GM23338 (cell line): ENCODE measurements around the gene EPS8L3. TPM values are rescaled to one million over a fixed set of nuclear protein-coding genes. Genes with fewer than 3 reads are reported as not detected.

Experiments
- ATAC-seq: fragments of 200-7000 bp; cut with Tn5 transposase; 3 replicates; pipeline ENCODE4 v1.9.1; 2020
- DNase-seq: peaks from one replicate; pipeline ENCODE4 v3.0.0-alpha.2; 2015; ENCODE audit warnings: low spot score
- H2AFZ ChIP-seq: fragments of 200-600 bp; sonication (generic); 2 replicates; pipeline ENCODE4 v1.8.0; 2016; ENCODE audit warnings: antibody characterized with exemption, mild to moderate bottlenecking, moderate library complexity
- H3F3A ChIP-seq: fragments of 200-600 bp; sonication (generic); replicated peaks from 2 replicates; pipeline ENCODE4 v1.8.0; 2017; ENCODE audit warnings: antibody characterized with exemption, mixed run types, low read depth
- H3K27ac ChIP-seq: fragments of 200-600 bp; sonication (generic); 2 replicates; pipeline ENCODE4 v1.6.1; 2016; ENCODE audit warnings: low read depth
- H3K27me3 ChIP-seq: fragments of 200-600 bp; sonication (generic); 2 replicates; pipeline ENCODE4 v1.8.0; 2016; ENCODE audit warnings: mild to moderate bottlenecking, mixed run types, moderate library complexity; ENCODE audit not compliant: insufficient read depth
- H3K36me3 ChIP-seq: fragments of 200-600 bp; sonication (generic); 2 replicates; pipeline ENCODE4 v1.8.0; 2016; ENCODE audit warnings: mild to moderate bottlenecking; ENCODE audit not compliant: insufficient read depth
- H3K4me1 ChIP-seq: fragments of 200-600 bp; sonication (generic); 2 replicates; pipeline ENCODE4 v1.8.0; 2016; ENCODE audit warnings: mild to moderate bottlenecking, moderate library complexity; ENCODE audit not compliant: insufficient read depth
- H3K4me2 ChIP-seq: fragments of 200-600 bp; sonication (generic); 2 replicates; pipeline ENCODE4 v1.7.1; 2017; ENCODE audit warnings: mixed run types
- H3K4me3 ChIP-seq: fragments of 200-600 bp; sonication (generic); 2 replicates; pipeline ENCODE4 v1.6.1; 2016; ENCODE audit warnings: mixed run types
- H3K79me2 ChIP-seq: fragments of 200-600 bp; sonication (generic); replicated peaks from 2 replicates; pipeline ENCODE4 v1.8.0; 2017; ENCODE audit warnings: mild to moderate bottlenecking; ENCODE audit not compliant: insufficient read depth
- H3K9me2 ChIP-seq: fragments of 200-600 bp; sonication (generic); 2 replicates; pipeline ENCODE4 v1.8.0; 2017; ENCODE audit not compliant: insufficient read depth
- H4K20me1 ChIP-seq: fragments of 200-600 bp; sonication (generic); replicated peaks from 2 replicates; pipeline ENCODE4 v1.8.0; 2017; ENCODE audit warnings: mild to moderate bottlenecking; ENCODE audit not compliant: insufficient read depth
- H3K27ac Mint-ChIP-seq: 2 replicates; pipeline ENCODE4 v1.8.0; 2020; ENCODE audit warnings: inconsistent platforms, mild to moderate bottlenecking, moderate library complexity, mixed read lengths
- H3K27me3 Mint-ChIP-seq: 3 replicates; pipeline ENCODE4 v1.8.0; 2022; ENCODE audit warnings: low read depth, mild to moderate bottlenecking, moderate library complexity, mixed read lengths, inconsistent platforms; ENCODE audit not compliant: insufficient read depth, poor library complexity
- H3K36me3 Mint-ChIP-seq: 3 replicates; pipeline ENCODE4 v1.8.0; 2021; ENCODE audit warnings: low read depth, mild to moderate bottlenecking, inconsistent platforms, moderate library complexity, mixed read lengths
- H3K4me1 Mint-ChIP-seq: 3 replicates; pipeline ENCODE4 v1.8.0; 2020; ENCODE audit warnings: mild to moderate bottlenecking, inconsistent platforms, mixed read lengths
- H3K4me3 Mint-ChIP-seq: 3 replicates; pipeline ENCODE4 v1.8.0; 2021; ENCODE audit warnings: moderate library complexity, mild to moderate bottlenecking, inconsistent platforms, mixed read lengths
- H3K9me3 Mint-ChIP-seq: 3 replicates; pipeline ENCODE4 v1.8.0; 2020; ENCODE audit warnings: moderate library complexity, mild to moderate bottlenecking, inconsistent platforms, mixed read lengths
- EZH2 ChIP-seq: fragments of 200-600 bp; sonication (generic); IDR thresholded peaks from one replicate; pipeline ENCODE4 v1.8.0; 2017; ENCODE audit warnings: antibody characterized with exemption, mild to moderate bottlenecking, low read depth; ENCODE audit not compliant: unreplicated experiment
- NANOG ChIP-seq: IDR thresholded peaks from 2 replicates; pipeline ENCODE4 v1.6.1; 2016; ENCODE audit warnings: antibody characterized with exemption, borderline replicate concordance
- POLR2AphosphoS5 ChIP-seq: IDR thresholded peaks from 2 replicates; pipeline ENCODE4 v1.6.1; 2016; ENCODE audit warnings: antibody characterized with exemption, low read depth
- ZNF114 ChIP-seq: fragments of 250-450 bp; sonication (Bioruptor Pico); IDR thresholded peaks from 2 replicates; pipeline ENCODE4 v1.5.0; 2020; ENCODE audit warnings: mild to moderate bottlenecking, moderate library complexity
- ZNF331 ChIP-seq: fragments of 250-450 bp; sonication (Bioruptor Pico); IDR thresholded peaks from 2 replicates; pipeline ENCODE4 v1.5.0; 2020; ENCODE audit warnings: low read depth, mild to moderate bottlenecking, moderate library complexity
- polyA plus RNA-seq: library from polyadenylated mRNA; unstranded; fragments of >200 nt; fragmentation: Nextera tagmentation; extraction: Ambion mirVana; gene quantifications from 2 replicates; pipeline ENCODE4 v1.2.1, GENCODE V29; 2016
- total RNA-seq: library from RNA; depleted of rRNA; stranded (reverse); fragments of >200 nt; shearing (Covaris generic); gene quantifications from 2 replicates; pipeline ENCODE4 v1.2.3, GENCODE V29; 2014
- TF ChIP-seq, protein P1 (sequence below): fragments of 250-450 bp; sonication (Bioruptor Pico); IDR thresholded peaks from 2 replicates; pipeline ENCODE4 v1.5.0; 2020; ENCODE audit warnings: mild to moderate bottlenecking, moderate library complexity
- TF ChIP-seq, protein P2 (sequence below): IDR thresholded peaks from one replicate; pipeline ENCODE4 v1.6.1; 2018; ENCODE audit warnings: antibody characterized with exemption; ENCODE audit not compliant: unreplicated experiment
- TF ChIP-seq, protein P3 (sequence below), 2 experiments: fragments of 200-600 bp in 1 of 2; sonication (generic) in 1 of 2; conservative IDR thresholded peaks; 2 replicates each; pipeline versions ENCODE4 v1.5.1 to v1.6.1; 2016 to 2017; ENCODE audit warnings: antibody characterized with exemption in 2 of 2, low read depth in 2 of 2, mild to moderate bottlenecking in 2 of 2, moderate library complexity in 1 of 2

Gene EPS8L3
- total and polyA plus RNA-seq, 2 experiments from 2014 or later, result not detected

DNA sequence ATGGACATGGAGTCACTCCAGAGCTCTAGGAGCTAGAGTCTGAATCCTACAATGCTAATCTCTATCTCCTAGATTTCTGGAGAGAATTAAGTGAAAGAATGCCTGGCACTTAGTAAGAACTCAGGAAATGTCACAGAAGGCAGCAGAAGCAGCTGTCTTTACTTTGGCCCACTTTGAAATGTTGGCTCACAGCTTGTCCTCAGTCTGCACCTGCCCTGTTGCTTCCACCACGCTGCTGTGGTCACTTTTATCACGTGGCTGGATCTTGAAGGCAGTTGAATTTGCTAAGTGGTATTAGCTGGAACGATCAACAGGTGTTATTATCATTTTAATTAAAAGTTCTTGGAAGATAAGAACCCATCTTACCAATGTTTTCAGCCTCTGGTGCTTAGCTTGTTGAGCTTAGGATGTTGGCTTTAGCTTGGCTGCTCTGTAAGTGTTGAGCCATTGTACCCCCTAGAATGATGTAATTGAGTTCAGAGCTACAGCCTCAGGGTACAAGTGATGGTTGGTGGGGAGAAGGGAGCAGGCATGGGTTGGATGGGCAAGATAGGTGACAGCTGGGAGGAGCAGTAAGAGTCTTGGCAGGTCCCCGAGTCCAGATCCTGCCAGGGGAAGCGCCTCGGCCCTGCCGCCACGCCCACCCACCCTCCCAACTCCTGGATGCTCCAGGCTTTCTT lies 41.9 kb upstream of the EPS8L3 start:
- TF ChIP-seq, protein P1, sequence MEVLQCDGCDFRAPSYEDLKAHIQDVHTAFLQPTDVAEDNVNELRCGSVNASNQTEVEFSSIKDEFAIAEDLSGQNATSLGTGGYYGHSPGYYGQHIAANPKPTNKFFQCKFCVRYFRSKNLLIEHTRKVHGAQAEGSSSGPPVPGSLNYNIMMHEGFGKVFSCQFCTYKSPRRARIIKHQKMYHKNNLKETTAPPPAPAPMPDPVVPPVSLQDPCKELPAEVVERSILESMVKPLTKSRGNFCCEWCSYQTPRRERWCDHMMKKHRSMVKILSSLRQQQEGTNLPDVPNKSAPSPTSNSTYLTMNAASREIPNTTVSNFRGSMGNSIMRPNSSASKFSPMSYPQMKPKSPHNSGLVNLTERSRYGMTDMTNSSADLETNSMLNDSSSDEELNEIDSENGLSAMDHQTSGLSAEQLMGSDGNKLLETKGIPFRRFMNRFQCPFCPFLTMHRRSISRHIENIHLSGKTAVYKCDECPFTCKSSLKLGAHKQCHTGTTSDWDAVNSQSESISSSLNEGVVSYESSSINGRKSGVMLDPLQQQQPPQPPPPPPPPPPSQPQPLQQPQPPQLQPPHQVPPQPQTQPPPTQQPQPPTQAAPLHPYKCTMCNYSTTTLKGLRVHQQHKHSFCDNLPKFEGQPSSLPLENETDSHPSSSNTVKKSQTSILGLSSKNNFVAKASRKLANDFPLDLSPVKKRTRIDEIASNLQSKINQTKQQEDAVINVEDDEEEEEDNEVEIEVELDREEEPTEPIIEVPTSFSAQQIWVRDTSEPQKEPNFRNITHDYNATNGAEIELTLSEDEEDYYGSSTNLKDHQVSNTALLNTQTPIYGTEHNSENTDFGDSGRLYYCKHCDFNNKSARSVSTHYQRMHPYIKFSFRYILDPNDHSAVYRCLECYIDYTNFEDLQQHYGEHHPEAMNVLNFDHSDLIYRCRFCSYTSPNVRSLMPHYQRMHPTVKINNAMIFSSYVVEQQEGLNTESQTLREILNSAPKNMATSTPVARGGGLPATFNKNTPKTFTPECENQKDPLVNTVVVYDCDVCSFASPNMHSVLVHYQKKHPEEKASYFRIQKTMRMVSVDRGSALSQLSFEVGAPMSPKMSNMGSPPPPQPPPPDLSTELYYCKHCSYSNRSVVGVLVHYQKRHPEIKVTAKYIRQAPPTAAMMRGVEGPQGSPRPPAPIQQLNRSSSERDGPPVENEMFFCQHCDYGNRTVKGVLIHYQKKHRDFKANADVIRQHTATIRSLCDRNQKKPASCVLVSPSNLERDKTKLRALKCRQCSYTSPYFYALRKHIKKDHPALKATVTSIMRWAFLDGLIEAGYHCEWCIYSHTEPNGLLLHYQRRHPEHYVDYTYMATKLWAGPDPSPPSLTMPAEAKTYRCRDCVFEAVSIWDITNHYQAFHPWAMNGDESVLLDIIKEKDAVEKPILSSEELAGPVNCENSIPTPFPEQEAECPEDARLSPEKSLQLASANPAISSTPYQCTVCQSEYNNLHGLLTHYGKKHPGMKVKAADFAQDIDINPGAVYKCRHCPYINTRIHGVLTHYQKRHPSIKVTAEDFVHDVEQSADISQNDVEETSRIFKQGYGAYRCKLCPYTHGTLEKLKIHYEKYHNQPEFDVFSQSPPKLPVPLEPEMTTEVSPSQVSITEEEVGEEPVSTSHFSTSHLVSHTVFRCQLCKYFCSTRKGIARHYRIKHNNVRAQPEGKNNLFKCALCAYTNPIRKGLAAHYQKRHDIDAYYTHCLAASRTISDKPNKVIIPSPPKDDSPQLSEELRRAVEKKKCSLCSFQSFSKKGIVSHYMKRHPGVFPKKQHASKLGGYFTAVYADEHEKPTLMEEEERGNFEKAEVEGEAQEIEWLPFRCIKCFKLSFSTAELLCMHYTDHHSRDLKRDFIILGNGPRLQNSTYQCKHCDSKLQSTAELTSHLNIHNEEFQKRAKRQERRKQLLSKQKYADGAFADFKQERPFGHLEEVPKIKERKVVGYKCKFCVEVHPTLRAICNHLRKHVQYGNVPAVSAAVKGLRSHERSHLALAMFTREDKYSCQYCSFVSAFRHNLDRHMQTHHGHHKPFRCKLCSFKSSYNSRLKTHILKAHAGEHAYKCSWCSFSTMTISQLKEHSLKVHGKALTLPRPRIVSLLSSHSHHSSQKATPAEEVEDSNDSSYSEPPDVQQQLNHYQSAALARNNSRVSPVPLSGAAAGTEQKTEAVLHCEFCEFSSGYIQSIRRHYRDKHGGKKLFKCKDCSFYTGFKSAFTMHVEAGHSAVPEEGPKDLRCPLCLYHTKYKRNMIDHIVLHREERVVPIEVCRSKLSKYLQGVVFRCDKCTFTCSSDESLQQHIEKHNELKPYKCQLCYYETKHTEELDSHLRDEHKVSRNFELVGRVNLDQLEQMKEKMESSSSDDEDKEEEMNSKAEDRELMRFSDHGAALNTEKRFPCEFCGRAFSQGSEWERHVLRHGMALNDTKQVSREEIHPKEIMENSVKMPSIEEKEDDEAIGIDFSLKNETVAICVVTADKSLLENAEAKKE (CRISPR knock-in tag), result no peak
- TF ChIP-seq POLR2AphosphoS5, result no peak
- TF ChIP-seq, protein P2, sequence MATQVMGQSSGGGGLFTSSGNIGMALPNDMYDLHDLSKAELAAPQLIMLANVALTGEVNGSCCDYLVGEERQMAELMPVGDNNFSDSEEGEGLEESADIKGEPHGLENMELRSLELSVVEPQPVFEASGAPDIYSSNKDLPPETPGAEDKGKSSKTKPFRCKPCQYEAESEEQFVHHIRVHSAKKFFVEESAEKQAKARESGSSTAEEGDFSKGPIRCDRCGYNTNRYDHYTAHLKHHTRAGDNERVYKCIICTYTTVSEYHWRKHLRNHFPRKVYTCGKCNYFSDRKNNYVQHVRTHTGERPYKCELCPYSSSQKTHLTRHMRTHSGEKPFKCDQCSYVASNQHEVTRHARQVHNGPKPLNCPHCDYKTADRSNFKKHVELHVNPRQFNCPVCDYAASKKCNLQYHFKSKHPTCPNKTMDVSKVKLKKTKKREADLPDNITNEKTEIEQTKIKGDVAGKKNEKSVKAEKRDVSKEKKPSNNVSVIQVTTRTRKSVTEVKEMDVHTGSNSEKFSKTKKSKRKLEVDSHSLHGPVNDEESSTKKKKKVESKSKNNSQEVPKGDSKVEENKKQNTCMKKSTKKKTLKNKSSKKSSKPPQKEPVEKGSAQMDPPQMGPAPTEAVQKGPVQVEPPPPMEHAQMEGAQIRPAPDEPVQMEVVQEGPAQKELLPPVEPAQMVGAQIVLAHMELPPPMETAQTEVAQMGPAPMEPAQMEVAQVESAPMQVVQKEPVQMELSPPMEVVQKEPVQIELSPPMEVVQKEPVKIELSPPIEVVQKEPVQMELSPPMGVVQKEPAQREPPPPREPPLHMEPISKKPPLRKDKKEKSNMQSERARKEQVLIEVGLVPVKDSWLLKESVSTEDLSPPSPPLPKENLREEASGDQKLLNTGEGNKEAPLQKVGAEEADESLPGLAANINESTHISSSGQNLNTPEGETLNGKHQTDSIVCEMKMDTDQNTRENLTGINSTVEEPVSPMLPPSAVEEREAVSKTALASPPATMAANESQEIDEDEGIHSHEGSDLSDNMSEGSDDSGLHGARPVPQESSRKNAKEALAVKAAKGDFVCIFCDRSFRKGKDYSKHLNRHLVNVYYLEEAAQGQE, result no peak
- no peak for TF ChIP-seq EZH2
- TF ChIP-seq ZNF331 (CRISPR knock-in tag), result no peak
- TF ChIP-seq, protein P3, sequence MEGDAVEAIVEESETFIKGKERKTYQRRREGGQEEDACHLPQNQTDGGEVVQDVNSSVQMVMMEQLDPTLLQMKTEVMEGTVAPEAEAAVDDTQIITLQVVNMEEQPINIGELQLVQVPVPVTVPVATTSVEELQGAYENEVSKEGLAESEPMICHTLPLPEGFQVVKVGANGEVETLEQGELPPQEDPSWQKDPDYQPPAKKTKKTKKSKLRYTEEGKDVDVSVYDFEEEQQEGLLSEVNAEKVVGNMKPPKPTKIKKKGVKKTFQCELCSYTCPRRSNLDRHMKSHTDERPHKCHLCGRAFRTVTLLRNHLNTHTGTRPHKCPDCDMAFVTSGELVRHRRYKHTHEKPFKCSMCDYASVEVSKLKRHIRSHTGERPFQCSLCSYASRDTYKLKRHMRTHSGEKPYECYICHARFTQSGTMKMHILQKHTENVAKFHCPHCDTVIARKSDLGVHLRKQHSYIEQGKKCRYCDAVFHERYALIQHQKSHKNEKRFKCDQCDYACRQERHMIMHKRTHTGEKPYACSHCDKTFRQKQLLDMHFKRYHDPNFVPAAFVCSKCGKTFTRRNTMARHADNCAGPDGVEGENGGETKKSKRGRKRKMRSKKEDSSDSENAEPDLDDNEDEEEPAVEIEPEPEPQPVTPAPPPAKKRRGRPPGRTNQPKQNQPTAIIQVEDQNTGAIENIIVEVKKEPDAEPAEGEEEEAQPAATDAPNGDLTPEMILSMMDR (conservative IDR thresholded peaks at IDR 0.05; ENCODE audit: low read depth in 2 of 2), result no peak
- no peak for TF ChIP-seq ZNF114 (CRISPR knock-in tag)
- no peak for TF ChIP-seq NANOG
- H3K4me3 Mint-ChIP-seq, result no peak overlapping the region
- Histone ChIP-seq H3K9me2 (no peaks in the 10 kb centered on the region), H3F3A (no peaks in the 10 kb centered on the region), H3K4me2 (no peak overlapping the region), H3K4me1 (no peaks in the 10 kb centered on the region), H3K27me3 (no peaks in the 10 kb centered on the region), H3K27ac (no peak overlapping the region), H2AFZ (no peak overlapping the region), H3K4me3 (no peak overlapping the region), H4K20me1 (no peaks in the 10 kb centered on the region), H3K79me2 (no peaks in the 10 kb centered on the region), H3K36me3 (no peaks in the 10 kb centered on the region)
- H3K9me3 Mint-ChIP-seq, result no peaks in the 10 kb centered on the region
- no peaks in the 10 kb centered on the region for H3K4me1 Mint-ChIP-seq
- H3K27me3 Mint-ChIP-seq, result peaks cover 4% of the 10 kb centered on the region
- H3K36me3 Mint-ChIP-seq, result no peaks in the 10 kb centered on the region
- DNase-seq, result no peak
- ATAC-seq, result no peak
- no peak overlapping the region for H3K27ac Mint-ChIP-seq
